OCI-LY7 (cell line): ENCODE results near the gene SNHG17.
"Not testable (repeated sequence)": the region's sequence is repeated elsewhere in the genome, so short reads cannot be mapped to it uniquely, and the experiment has no call there.

Experiments
- EZH2phosphoT487 ChIP-seq: fragments of 200-600 bp; sonication (generic); IDR thresholded peaks from 2 replicates; pipeline ENCODE4 v1.6.1; 2018; ENCODE audit warnings: low read depth, borderline replicate concordance, mild to moderate bottlenecking, mixed run types, antibody characterized with exemption, low read length, moderate library complexity, mixed read lengths
- TF ChIP-seq, protein P1 (sequence below): fragments of 200-600 bp; sonication (generic); conservative IDR thresholded peaks from 2 replicates; pipeline ENCODE4 v1.5.1; 2014; ENCODE audit warnings: mild to moderate bottlenecking, antibody characterized with exemption, low read length, moderate library complexity, mixed read lengths

DNA sequence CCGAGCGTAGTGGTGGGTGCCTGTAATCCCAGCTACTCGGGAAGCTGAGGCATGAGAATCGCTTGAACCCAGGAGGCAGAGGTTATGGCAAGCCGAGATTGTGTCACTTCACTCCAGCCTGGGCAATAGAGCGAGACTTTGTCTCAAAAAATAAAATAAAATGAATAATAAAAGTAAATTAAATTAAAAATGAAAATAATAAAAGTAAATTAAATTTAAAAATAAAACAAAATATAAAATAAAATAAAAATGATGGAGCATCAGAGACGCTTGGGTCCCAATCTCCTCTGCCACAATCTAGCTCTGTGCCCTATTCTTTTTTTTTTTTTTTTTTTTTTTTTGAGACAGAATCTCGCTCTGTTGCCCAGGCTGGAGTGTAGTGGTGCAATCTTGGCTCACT lies 6.0 kb upstream of the SNHG17 start:
- TF ChIP-seq, protein P1, sequence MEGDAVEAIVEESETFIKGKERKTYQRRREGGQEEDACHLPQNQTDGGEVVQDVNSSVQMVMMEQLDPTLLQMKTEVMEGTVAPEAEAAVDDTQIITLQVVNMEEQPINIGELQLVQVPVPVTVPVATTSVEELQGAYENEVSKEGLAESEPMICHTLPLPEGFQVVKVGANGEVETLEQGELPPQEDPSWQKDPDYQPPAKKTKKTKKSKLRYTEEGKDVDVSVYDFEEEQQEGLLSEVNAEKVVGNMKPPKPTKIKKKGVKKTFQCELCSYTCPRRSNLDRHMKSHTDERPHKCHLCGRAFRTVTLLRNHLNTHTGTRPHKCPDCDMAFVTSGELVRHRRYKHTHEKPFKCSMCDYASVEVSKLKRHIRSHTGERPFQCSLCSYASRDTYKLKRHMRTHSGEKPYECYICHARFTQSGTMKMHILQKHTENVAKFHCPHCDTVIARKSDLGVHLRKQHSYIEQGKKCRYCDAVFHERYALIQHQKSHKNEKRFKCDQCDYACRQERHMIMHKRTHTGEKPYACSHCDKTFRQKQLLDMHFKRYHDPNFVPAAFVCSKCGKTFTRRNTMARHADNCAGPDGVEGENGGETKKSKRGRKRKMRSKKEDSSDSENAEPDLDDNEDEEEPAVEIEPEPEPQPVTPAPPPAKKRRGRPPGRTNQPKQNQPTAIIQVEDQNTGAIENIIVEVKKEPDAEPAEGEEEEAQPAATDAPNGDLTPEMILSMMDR, result not testable (repeated sequence)
- not testable (repeated sequence) for TF ChIP-seq EZH2phosphoT487
